HG02973 (cell line): ENCODE results near the gene FOXP4.

ENCODE experiments used
- ATAC-seq: cut with Tn5 transposase; IDR thresholded peaks from one replicate; pipeline ENCODE4 v1.9.1; 2021; ENCODE audit warnings: moderate library complexity; ENCODE audit not compliant: unreplicated experiment

Gene FOXP4

GRCh38 chr6:41582540-41582939 is 36.4 kb downstream of the FOXP4 start:
- no peak for ATAC-seq

- ATAC-seq: no peak
Measured at GRCh38 chr6:41583565-41583964, 37.4 kb downstream of the FOXP4 start.

- no peak for ATAC-seq
Measured at GRCh38 chr6:41584205-41584604, 38.0 kb downstream of the FOXP4 start.

GRCh38 chr6:41584668-41585205 is 38.6 kb downstream of the FOXP4 start:
- no peak for ATAC-seq

GRCh38 chr6:41585605-41586004 is 39.4 kb downstream of the FOXP4 start:
- ATAC-seq: no peak

- no peak for ATAC-seq
Measured at GRCh38 chr6:41586252-41587007, 40.2 kb downstream of the FOXP4 start.

GRCh38 chr6:41587131-41587879 is 41.1 kb downstream of the FOXP4 start:
- no peak for ATAC-seq

GRCh38 chr6:41588111-41588510 is 41.9 kb downstream of the FOXP4 start:
- no peak for ATAC-seq

GRCh38 chr6:41589223-41589622 is 43.0 kb downstream of the FOXP4 start:
- no peak for ATAC-seq

GRCh38 chr6:41589636-41590622 is 43.7 kb downstream of the FOXP4 start:
- no peak for ATAC-seq

GRCh38 chr6:41591122-41591521 is 44.9 kb downstream of the FOXP4 start:
- ATAC-seq: no peak

- no peak for ATAC-seq
Measured at GRCh38 chr6:41591859-41592502, 45.8 kb downstream of the FOXP4 start.

GRCh38 chr6:41593406-41593805 is 47.2 kb downstream of the FOXP4 start:
- ATAC-seq: no peak

GRCh38 chr6:41593839-41594238 is 47.7 kb downstream of the FOXP4 start:
- no peak for ATAC-seq

- ATAC-seq: no peak
Measured at GRCh38 chr6:41594326-41594725, 48.1 kb downstream of the FOXP4 start.

GRCh38 chr6:41594766-41595165 is 48.6 kb downstream of the FOXP4 start:
- no peak for ATAC-seq

GRCh38 chr6:41595166-41595565 is 49.0 kb downstream of the FOXP4 start:
- ATAC-seq: no peak

- ATAC-seq: no peak
Measured at GRCh38 chr6:41596096-41596685, 50.0 kb downstream of the FOXP4 start.

- no peak for ATAC-seq
Measured at GRCh38 chr6:41596807-41597206, 50.6 kb downstream of the FOXP4 start.
